Activated T-helper 1 cell treated with Interleukin-2 at 50 U/mL for 16 hours (primary cell): Measurements from ENCODE around the gene EVI5.
"Not testable (repeated sequence)": the region's sequence is repeated elsewhere in the genome, so short reads cannot be mapped to it uniquely, and the experiment has no call there.

Experiments
- DNase-seq: peaks from one replicate; pipeline ENCODE4 v3.0.0-alpha.2; 2020; ENCODE audit warnings: low read depth

Gene EVI5

DNA sequence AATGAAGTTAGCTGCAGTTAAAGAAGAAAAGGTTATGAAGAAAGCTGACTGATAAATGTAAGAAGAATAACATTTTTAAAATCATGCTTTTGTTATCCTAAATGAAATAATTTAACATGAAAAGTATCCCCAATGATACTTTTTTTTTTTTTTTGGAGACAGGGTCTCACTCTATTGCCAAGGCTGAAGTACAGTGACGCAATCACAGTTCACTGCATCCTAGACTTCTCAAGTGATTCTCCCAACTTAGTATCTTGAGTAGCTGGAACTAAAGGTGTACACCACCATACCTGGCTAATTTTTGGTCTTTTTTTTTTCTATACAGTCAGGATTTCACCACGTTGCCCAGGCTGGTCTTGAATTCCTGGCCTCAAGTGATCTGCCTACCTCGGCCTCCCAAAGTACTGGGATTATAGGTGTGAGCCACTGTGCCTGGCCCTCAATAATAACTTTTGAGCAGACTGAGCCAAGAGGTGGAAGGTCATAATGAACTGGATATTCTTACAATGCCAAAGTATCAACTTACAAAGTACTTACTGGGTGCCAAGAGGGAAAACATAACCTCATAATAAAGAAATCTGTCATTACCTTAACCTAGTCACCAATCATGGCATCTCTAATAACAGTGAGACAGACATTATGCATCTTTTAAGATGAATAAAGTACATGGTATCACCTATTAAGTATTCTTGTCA lies 94.5 kb downstream of the EVI5 start:
- no peak for DNase-seq

- no peak for DNase-seq
Observed at GRCh38 chr1:92679980-92680379, 104.9 kb downstream of the EVI5 start.

DNA sequence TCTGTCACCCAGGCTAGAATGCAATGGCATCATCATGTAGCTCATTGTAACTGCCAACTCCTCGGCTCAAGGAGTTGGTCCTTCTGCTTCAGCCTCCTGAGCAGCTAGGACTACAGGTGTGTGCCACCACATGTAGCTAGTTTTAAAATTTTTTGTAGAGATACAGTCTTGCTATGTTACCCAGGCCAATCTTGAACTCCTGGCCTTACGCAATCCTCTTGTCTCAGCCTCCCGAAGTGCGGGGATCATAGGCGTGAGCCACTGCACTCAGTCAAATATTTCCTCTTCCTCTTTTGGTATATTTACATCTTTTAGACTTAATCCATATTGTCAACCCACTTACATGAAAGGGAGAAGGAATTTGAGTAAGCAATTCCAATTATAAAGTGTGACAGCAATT lies 121.1 kb downstream of the EVI5 start:
- no peak for DNase-seq

- DNase-seq, result no peak
Observed at GRCh38 chr1:92662048-92662447, 122.9 kb downstream of the EVI5 start.

DNA sequence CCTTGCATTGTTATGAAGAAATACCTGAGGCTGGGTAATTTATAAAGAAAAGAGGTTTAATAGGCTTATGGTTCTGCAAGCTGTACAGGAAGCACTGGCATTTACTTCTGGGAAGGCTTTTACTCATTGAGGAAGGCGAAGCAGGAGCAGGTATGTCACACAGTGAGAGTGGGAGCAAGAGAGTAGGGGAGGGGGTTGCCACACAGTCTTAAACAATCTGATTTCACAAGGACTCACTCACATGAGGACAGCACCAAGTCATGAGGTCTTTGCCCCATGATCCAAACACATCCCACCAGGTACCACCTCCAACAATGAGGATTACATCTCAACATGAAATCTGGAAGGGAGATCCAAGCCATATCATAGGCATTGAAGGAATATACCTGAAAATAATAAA lies 127.2 kb downstream of the EVI5 start:
- no peak for DNase-seq

- no peak for DNase-seq
Observed at GRCh38 chr1:92655197-92655801, 129.6 kb downstream of the EVI5 start.

DNA sequence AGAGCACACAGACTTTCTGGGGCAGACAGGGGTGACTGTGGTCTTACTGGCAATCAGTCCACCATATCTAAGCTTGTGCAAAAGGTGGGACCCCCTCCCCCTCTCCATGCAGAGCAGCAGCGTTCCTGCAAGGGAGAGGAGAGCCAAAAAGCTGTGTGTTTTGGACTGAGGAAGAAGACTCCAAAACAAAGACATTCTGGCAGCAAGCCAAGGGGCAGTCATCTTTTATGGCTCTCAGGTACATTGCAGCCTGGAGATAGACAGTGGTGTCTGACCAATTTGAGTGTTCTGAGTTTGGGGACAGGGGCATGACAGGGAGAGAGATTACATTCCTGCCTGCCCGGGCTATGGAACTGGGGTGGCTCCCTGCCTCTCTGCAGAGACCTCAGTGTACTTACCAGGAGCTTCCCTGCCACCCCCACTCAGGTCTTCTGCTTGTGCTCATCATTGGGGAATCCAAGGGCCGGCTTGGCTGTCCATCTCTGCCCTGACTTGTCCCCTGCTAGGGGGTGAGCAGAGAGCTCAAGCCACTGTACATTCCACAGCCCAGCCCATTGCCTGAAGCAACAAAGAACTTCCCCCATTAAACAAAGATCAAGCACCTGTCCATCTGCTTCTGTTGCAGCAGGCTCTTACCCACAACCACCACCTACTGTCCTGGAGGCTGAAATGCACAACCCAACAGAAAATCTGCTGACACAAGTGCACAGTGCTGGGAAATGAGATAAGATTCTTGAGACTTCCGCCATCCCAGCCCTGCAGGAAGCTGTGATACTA lies 131.1 kb downstream of the EVI5 start:
- DNase-seq, result no peak

DNA sequence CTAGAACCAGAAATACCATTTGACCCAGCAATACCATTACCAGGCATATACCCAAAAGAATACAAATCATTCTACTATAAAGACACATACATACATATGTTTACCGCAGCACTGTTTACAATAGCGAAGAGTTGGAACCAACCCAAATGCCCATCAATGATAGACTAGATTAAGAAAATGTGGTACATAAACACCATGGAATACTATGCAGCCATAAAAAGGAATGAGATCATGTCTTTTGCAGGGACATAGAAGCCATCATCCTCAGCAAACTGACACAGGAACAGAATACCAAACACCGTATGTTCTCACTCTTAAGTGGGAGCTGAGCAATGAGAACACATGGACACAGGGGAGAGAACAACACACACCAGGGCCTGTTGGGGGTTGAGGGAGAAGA lies 144.2 kb downstream of the EVI5 start:
- not testable (repeated sequence) for DNase-seq

- DNase-seq, result no peak
Observed at GRCh38 chr1:92638498-92638897, 146.4 kb downstream of the EVI5 start.

- DNase-seq, result not testable (repeated sequence)
Observed at GRCh38 chr1:92635203-92635602, 149.7 kb downstream of the EVI5 start.

DNA sequence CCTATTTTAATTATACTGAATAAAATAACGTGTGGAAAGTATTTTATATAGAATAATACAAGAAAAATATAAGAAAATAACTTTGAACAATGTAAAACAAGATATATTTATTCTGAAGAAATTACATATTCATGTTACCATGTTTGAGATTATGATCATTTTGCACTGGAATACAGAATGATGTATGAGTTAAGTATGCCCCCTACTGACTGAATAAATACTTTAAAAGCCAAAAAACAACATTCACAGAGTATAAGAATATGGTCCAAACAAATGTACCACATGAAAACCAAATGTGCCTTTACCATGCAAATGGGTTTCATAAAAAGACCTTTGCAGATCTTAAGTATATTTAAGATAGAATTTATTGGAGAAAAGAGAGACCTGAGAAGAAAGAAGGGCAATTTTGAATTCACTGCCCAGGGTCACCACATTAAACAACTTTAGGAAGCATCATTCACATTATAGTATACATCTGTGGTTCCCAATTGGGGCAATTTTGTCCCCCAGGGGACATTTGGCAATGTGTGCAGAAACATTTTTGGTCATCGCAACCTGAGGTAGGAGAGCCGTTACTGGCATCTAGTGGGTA lies 161.6 kb downstream of the EVI5 start:
- no peak for DNase-seq

DNA sequence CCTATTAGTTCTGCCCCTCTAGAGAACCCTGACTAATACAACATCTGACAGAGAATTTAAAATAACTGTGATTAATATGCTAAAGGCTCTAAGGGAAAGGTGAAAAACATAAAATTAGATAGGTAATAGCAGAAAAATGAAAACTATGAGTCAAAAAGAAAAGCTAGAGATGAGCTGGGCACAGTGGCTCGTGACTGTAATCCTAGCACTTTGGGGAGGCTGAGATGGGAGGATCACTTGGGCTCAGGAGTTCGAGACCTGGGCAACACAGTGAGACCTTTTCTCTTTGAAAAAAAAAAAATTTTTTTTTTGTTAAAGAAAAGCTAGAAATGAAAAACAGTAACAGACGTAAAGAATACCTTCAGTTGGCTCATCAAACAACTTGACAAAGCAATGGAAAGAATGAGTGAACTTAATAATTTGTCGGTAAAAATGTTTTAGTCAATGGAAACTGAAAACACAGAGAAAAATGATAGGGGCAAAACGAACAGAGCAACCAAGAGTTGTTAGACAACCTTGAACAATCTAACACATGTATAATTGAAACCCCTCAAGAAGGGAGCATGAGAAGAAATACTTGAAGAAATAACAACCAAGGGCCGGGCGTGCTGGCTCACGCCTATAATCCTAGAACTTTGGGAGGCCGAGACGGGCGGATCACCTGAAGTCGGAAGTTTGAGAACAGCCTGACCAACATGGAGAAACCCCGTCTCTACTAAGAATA lies 165.3 kb downstream of the EVI5 start:
- no peak for DNase-seq

- DNase-seq, result no peak
Observed at GRCh38 chr1:92601044-92601443, 183.9 kb downstream of the EVI5 start.

GRCh38 chr1:92599184-92599583 lies 185.7 kb downstream of the EVI5 start:
- DNase-seq, result no peak

- not testable (repeated sequence) for DNase-seq
Observed at GRCh38 chr1:92589361-92589760, 195.5 kb downstream of the EVI5 start.

- no peak for DNase-seq
Observed at GRCh38 chr1:92587445-92587844, 197.5 kb downstream of the EVI5 start.

DNA sequence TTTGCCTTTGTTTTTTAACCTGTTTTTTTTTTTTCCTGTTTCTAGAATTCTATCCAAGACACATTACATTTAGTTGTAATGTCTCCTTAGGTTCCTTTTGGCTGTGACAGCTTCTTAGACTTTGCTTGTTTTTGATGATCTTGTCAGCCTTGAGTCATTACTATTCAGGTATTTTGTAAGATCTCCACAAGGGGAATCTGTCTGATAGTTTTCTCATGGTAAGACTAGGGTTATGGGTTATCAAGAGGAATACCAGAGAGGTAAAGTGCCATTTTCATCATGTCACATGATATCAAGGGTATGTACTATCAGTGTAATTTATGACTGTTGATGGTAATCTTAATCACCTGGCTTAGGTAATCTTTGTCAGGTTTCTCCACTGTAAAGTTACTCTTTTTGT lies 199.1 kb downstream of the EVI5 start:
- DNase-seq, result no peak

- DNase-seq, result not testable (repeated sequence)
Observed at GRCh38 chr1:92584810-92585209, 200.1 kb downstream of the EVI5 start.

DNA sequence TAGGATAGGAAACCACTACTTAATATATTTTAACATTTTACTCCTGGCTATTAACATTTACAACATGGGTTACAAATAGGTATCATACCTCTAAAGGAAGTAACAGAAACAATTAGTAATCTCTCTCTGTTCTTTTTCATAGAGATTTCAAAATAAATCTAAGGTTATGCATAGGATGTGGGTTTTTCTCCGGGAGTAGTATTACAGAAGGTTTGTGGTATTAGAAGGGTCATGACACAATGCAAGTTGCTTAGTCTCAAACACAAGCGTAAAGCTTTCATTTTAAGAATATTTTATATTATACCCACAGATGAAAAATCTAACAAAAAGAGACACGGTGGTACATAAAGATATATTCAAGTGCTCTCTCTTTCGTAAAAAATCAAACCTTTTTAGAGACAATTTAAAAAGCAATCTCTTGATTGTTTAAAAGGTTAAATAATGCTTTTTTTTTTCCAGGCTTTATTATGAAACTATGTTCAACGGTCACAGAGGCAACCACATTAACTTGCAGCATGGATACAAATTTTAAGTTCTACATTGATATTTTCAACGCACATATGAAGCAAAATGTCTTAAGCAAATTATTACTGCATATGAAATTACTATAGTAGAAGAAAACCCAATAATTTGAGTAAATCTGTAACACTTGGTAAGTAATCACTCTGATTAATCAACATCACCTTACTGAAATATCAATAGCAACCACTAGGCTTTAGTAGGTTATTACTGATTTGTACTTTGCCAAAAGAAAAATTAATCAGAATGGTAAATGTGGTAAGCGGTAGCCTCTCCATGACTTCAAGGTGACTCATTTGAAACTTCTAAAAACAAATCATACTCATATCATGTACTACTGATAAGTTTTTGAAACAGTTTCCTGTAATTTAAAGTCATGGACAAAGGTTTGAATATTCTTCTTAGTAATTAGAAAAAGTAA lies 200.8 kb downstream of the EVI5 start:
- DNase-seq, result no peak

DNA sequence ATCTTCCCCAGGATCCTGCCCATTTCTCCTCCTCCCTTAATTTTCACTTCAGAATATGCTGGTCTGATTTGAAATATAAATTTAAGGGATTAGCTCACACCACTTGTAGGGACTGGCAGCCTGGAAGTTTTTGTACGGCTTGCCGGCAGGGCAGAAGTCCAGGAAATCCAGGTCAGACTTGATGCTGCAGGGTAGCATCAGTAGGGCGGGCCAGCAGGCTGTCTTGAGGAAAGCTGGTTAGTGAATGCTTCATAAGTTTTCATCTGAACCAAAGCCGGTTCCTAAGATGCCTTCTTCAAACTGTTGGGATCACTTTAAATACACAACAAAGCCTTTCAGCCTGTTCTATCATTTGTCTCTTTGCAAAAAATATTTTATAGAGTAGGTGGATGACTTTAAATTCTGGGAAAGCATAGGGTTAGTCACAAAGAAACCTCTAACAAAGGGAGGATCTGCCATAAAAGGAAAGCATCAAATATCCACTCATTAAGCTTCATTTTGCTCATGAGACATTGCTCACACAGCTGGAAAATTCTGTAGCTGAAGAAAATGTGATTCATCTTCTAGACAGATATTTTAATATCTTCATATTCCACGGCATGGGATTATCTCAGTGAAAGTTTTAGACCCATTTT lies 207.5 kb downstream of the EVI5 start:
- DNase-seq, result no peak

GRCh38 chr1:92575123-92575522 lies 209.8 kb downstream of the EVI5 start:
- DNase-seq, result no peak
